Measurements from ENCODE around the gene PRICKLE2.

DNA sequence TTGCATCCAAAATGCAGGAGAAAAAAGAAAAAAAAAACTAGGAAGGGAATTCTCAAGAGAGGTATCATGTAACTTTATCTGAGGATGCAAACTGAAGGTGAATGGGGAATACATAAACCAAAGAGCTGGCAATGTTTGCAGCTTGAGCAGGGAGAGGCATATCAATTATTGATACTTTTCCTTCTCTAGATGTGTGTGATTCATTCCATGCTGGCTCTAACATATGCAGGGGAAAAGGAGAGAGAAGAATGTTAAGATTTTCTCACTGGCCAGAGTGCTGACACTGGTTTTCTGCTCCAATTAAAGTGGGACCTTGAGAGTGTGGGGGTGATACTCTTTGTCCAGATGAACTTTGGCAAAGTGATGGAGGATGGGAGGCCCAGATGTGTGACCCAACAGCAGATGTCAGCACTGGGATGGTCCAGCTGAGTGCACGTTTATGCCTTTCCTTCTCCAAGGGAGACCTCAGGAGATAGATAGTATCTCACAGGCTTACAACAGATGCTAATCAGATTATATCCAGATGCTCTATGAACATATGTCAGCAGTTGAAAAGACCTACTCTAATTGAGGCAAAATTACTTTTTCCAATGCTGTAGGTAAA lies 152.0 kb downstream of the PRICKLE2 start:
- TF ChIP-seq, protein P1, sequence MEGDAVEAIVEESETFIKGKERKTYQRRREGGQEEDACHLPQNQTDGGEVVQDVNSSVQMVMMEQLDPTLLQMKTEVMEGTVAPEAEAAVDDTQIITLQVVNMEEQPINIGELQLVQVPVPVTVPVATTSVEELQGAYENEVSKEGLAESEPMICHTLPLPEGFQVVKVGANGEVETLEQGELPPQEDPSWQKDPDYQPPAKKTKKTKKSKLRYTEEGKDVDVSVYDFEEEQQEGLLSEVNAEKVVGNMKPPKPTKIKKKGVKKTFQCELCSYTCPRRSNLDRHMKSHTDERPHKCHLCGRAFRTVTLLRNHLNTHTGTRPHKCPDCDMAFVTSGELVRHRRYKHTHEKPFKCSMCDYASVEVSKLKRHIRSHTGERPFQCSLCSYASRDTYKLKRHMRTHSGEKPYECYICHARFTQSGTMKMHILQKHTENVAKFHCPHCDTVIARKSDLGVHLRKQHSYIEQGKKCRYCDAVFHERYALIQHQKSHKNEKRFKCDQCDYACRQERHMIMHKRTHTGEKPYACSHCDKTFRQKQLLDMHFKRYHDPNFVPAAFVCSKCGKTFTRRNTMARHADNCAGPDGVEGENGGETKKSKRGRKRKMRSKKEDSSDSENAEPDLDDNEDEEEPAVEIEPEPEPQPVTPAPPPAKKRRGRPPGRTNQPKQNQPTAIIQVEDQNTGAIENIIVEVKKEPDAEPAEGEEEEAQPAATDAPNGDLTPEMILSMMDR (IDR thresholded peaks at IDR 0.05): no peak
- TF ChIP-seq ZFX (IDR thresholded peaks at IDR 0.05; ENCODE audit: borderline replicate concordance): no peak
